GM12864 (cell line): ENCODE measurements around the gene HOXA11.
A peak's percentile ranks its signal among the peaks of the same experiment; 100 is the strongest.

Experiments
- DNase-seq: peaks from one replicate; pipeline ENCODE4 v3.0.0-alpha.2; 2011; ENCODE audit warnings: low read depth
- H3K4me3 ChIP-seq: 2 replicates; pipeline ENCODE4 v1.5.1; 2011; ENCODE audit warnings: mild to moderate bottlenecking, low read depth, low read length, control low read depth
- CTCF ChIP-seq: IDR thresholded peaks from 2 replicates; pipeline ENCODE4 v1.5.1; 2011; ENCODE audit warnings: low read depth, mild to moderate bottlenecking, moderate library complexity, low read length, control low read depth, inconsistent platforms; ENCODE audit errors: missing control alignments

The HOXA11 gene

DNA sequence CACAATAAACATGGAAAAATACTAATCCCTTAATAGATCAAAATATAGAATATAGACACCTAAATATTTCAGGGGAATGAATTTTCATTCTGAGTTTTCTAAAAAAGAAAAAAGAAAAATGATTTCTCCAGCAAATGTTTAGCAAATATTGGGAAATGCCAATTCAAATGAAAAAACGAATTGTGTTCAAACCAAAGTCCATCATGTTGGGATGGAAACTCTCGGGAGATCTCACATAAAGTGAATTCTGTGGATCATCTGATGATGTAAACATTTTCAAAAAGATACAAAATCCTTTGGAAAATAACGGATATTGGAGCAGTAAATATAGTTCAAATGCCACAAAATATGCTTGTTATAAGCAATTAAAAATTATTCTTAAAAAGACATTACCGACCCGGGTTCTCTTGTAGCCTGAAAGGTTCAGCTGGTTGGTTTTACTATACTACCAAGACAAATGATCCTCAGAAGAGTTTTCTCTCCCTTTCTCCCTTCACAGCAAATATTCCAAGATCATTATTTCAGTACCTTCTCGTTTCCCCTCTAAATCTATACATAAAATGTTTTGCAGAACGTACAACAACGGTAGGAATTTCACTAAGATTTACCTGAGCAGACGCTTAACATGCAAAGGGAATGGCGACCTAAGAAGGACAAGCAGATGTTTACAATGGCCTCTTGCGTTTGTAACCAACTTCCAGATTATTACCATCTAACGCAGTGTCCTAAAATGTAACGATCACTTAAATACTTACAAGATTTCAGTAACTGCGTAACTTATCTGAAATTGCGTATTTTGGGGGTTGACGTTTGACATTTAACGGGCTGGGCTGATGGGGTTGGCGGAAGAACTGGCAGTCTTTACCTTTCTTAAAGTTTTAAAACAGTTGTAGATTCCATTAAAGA lies 12.4 kb upstream of the HOXA11 start:
- no peak for TF ChIP-seq CTCF
- DNase-seq, result no peak
- H3K4me3 ChIP-seq, result no peak overlapping the region

GRCh38 chr7:27196287-27196767 lies 11.3 kb upstream of the HOXA11 start:
- DNase-seq, result peak; percentile 46
- H3K4me3 ChIP-seq, result no peak overlapping the region
- peak; percentile 68 for TF ChIP-seq CTCF

DNA sequence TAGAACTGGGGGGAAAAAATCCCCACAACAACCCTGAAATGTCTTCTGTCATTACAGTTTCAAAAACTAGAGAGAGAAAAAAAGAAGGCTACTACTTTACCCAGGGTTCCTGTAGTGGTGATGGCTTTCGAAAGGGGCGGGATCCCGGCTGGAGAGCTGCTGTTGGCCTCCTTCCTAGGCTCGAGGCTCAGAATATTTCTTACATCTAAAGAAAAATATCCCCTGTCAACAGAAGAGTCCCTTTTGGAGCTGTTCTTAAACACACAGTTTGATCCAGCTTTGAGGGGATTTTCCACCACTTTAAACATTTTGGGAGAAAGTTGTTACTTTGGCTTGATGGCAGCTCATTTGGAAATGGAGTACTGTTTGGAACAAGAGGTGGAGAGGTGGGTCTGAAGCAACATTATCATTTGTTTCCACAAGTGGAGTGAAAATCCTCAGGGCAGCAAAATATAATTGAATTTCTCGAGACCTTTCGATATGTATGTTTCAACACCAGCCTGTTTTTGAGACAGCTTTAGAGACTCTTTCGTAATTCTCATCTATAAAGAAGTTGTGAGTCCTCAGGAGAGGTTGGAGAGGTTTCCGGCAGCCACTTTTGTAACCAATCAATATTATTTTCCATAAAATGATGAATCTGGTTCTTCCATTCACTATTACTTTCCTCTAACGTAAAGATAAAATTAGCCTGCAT lies 9.8 kb upstream of the HOXA11 start:
- no peak for TF ChIP-seq CTCF
- DNase-seq, result no peak
- H3K4me3 ChIP-seq, result no peak overlapping the region

DNA sequence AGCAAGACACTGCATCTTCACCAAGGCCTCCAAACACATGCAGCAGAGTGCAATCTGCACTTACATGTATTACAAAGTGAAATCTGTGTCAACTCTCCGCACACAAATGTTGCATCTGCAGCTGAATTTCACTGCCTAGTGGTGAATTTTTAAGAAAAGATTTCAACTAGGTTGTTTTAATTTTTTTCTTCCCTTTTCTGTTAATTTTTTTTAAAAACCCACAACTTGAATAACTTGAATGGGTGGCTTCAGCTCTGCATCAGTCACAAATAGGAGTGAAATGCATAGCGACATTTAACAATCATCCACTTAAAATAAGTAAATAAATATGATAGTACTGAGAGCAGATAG lies 8.9 kb upstream of the HOXA11 start:
- no peak for TF ChIP-seq CTCF
- no peak for DNase-seq
- no peak overlapping the region for H3K4me3 ChIP-seq

DNA sequence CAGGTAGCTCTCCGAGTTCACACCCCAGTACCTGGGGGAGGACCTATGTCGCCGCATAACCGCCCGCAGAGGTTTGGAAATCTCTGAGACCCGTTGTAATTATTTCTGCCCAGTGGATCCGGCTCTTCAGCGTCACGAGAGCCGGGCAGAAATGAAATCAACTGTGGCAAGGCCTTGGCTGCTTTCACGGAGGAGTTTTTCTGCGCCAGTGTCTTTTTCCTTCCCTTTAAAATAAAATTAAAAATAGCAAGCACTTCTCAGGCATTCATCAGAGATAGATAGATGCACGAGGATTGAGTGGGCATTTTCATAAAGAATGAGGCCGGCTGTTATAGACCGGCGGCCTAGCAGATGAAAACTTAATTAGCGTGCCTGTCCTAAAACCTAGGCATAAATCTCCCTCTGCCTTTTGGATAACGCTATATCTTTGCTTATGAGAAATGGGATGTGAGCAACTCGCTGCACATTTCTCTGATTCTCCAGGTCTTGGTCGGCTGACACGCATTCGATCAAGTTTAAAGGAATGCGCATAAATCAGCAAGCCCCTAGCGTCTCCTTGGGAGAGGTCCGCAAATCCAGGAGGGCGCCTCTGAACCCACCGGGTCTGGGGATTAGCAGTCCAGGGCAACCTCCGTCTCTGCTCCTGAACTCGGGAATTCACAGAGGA lies 8.4 kb upstream of the HOXA11 start:
- no peak for DNase-seq
- no peak overlapping the region for H3K4me3 ChIP-seq

More for the DNA sequence above, 8.4 kb upstream of the HOXA11 start:
- no peak for TF ChIP-seq CTCF
